ENCODE measurements around the gene TRPC3.

TRPC3 gene

GRCh38 chr4:121898150-121898549, 53.7 kb downstream of the TRPC3 start:
- no peaks in the 10 kb centered on the region for H3K4me1 ChIP-seq (ENCODE audit: control insufficient read depth in 1 of 2, insufficient read depth in 1 of 2, low read depth in 1 of 2, low read length in 1 of 2)

GRCh38 chr4:121888134-121888533, 63.7 kb downstream of the TRPC3 start:
- no peak for TF ChIP-seq CTCF (IDR thresholded peaks at IDR 0.05)
- Histone ChIP-seq H3K27me3 (peaks cover 56% of the 10 kb centered on the region), H3K27ac (no peak overlapping the region), H3K4me1 (ENCODE audit: control insufficient read depth in 1 of 2, insufficient read depth in 1 of 2, low read depth in 1 of 2, low read length in 1 of 2) (no peaks in the 10 kb centered on the region), H3K4me3 (ENCODE audit: low read depth in 1 of 2, low read length in 1 of 2) (no peak overlapping the region), H3K36me3 (no peaks in the 10 kb centered on the region), H3K9me3 (no peaks in the 10 kb centered on the region)

More at GRCh38 chr4:121898150-121898549, 53.7 kb downstream of the TRPC3 start:
- peaks cover 40% of the 10 kb centered on the region for H3K27me3 ChIP-seq
- H3K4me3 ChIP-seq (ENCODE audit: low read depth in 1 of 2, low read length in 1 of 2) = no peak overlapping the region
- no peak for TF ChIP-seq CTCF (IDR thresholded peaks at IDR 0.05)
- no peaks in the 10 kb centered on the region for H3K36me3 ChIP-seq
- no peaks in the 10 kb centered on the region for H3K9me3 ChIP-seq
- no peak overlapping the region for H3K27ac ChIP-seq

GRCh38 chr4:121885115-121885514, 66.7 kb downstream of the TRPC3 start:
- no peaks in the 10 kb centered on the region for H3K9me3 ChIP-seq
- H3K27me3 ChIP-seq = peaks cover 64% of the 10 kb centered on the region
- no peak for TF ChIP-seq CTCF (IDR thresholded peaks at IDR 0.05)
- no peaks in the 10 kb centered on the region for H3K4me1 ChIP-seq (ENCODE audit: control insufficient read depth in 1 of 2, insufficient read depth in 1 of 2, low read depth in 1 of 2, low read length in 1 of 2)
- H3K4me3 ChIP-seq (ENCODE audit: low read depth in 1 of 2, low read length in 1 of 2) = no peak overlapping the region
- no peaks in the 10 kb centered on the region for H3K36me3 ChIP-seq
- H3K27ac ChIP-seq = no peak overlapping the region

- TF ChIP-seq CTCF (IDR thresholded peaks at IDR 0.05) = no peak
- no peaks in the 10 kb centered on the region for H3K36me3 ChIP-seq
- no peak overlapping the region for H3K4me3 ChIP-seq (ENCODE audit: low read depth in 1 of 2, low read length in 1 of 2)
- H3K27ac ChIP-seq = no peak overlapping the region
- peaks cover 87% of the 10 kb centered on the region for H3K27me3 ChIP-seq
- H3K4me1 ChIP-seq (ENCODE audit: control insufficient read depth in 1 of 2, insufficient read depth in 1 of 2, low read depth in 1 of 2, low read length in 1 of 2) = no peaks in the 10 kb centered on the region
- H3K9me3 ChIP-seq = no peaks in the 10 kb centered on the region
Measured at GRCh38 chr4:121881158-121881557, 70.7 kb downstream of the TRPC3 start.

- Histone ChIP-seq H3K9me3 (no peaks in the 10 kb centered on the region), H3K4me3 (ENCODE audit: low read depth in 1 of 2, low read length in 1 of 2) (no peak overlapping the region), H3K4me1 (ENCODE audit: control insufficient read depth in 1 of 2, insufficient read depth in 1 of 2, low read depth in 1 of 2, low read length in 1 of 2) (no peaks in the 10 kb centered on the region), H3K27me3 (peaks cover 69% of the 10 kb centered on the region), H3K36me3 (no peaks in the 10 kb centered on the region), H3K27ac (no peak overlapping the region)
- no peak for TF ChIP-seq CTCF (IDR thresholded peaks at IDR 0.05)
Measured at GRCh38 chr4:121879135-121879534, 72.7 kb downstream of the TRPC3 start.
